SK-N-SH (cell line): ENCODE results near the gene TMEM243. TPM values are rescaled to one million over a fixed set of nuclear protein-coding genes. Genes with fewer than 3 reads are reported as not detected.
"Not testable (repeated sequence)": the region's sequence is repeated elsewhere in the genome, so short reads cannot be mapped to it uniquely, and the experiment has no call there.

Experiments
- CTCF ChIA-PET: fragments of 300-600, 350-600 bp; formaldehyde crosslinking; extraction: SDS; loops from one replicate; lab custom pipeline; 2021; lab: Yijun Ruan, JAX
- POLR2A ChIA-PET: fragments of 350-600 bp; sonication (Branson Sonifier 250); formaldehyde crosslinking; extraction: SDS; loops from one replicate; lab custom pipeline; 2020; ENCODE audit warnings: antibody characterized with exemption, inconsistent platforms; lab: Yijun Ruan, JAX
- DNase-seq: peaks from one replicate; pipeline ENCODE4 v3.0.0; 2012
- H2AFZ ChIP-seq: fragments of 200-600 bp; sonication (generic); 2 replicates; pipeline ENCODE4 v1.8.1; 2016; ENCODE audit warnings: antibody characterized with exemption, mild to moderate bottlenecking, low read depth
- H3F3A ChIP-seq: fragments of 200-600 bp; sonication (generic); replicated peaks from 2 replicates; pipeline ENCODE3; 2016; ENCODE audit warnings: antibody characterized with exemption, mild to moderate bottlenecking; ENCODE audit not compliant: insufficient read depth
- H3K27ac ChIP-seq, 2 experiments: fragments of 200-500 bp in 1 of 2; fragments of 200-600 bp in 1 of 2; sonication (Bioruptor generic) in 1 of 2; sonication (generic), shearing (Covaris generic) in 1 of 2; 2 replicates each; pipeline versions ENCODE4 v1.5.1 to v1.6.1; 2014 to 2016; ENCODE audit warnings: low read depth in 2 of 2, inconsistent platforms in 1 of 2, low read length in 1 of 2, mild to moderate bottlenecking in 1 of 2, mixed read lengths in 1 of 2
- H3K27me3 ChIP-seq: fragments of 200-600 bp; sonication (generic), shearing (Covaris generic); 2 replicates; pipeline ENCODE4 v1.6.1; 2016; ENCODE audit warnings: mixed run types; ENCODE audit not compliant: insufficient read depth
- H3K36me3 ChIP-seq, 2 experiments: fragments of 200-500 bp in 1 of 2; fragments of 200-600 bp in 1 of 2; sonication (Bioruptor generic) in 1 of 2; sonication (generic) in 1 of 2; replicated peaks in 1 of 2; 2 replicates each; pipeline versions ENCODE3 to v1.5.1; 2014 to 2016; ENCODE audit warnings: low read length in 1 of 2, mild to moderate bottlenecking in 1 of 2; ENCODE audit not compliant: insufficient read depth in 2 of 2, control insufficient read depth in 1 of 2
- H3K4me1 ChIP-seq, 2 experiments: fragments of 200-500 bp in 1 of 2; fragments of 200-600 bp in 1 of 2; sonication (Bioruptor generic) in 1 of 2; sonication (generic), shearing (Covaris generic) in 1 of 2; 2 replicates each; pipeline versions ENCODE4 v1.5.1 to v1.6.1; 2014 to 2016; ENCODE audit warnings: low read depth in 1 of 2, low read length in 1 of 2, mixed run types in 1 of 2; ENCODE audit not compliant: insufficient read depth in 2 of 2, control insufficient read depth in 1 of 2
- H3K4me2 ChIP-seq: fragments of 200-600 bp; sonication (generic), shearing (Covaris generic); 2 replicates; pipeline ENCODE4 v1.6.1; 2017; ENCODE audit warnings: mixed run types
- H3K4me3 ChIP-seq, 2 experiments: fragments of 200-500 bp in 1 of 2; fragments of 200-600 bp in 1 of 2; sonication (Bioruptor generic) in 1 of 2; sonication (generic), shearing (Covaris generic) in 1 of 2; 2 replicates each; pipeline versions ENCODE4 v1.5.1 to v1.8.1; 2014 to 2016; ENCODE audit warnings: low read depth in 2 of 2, inconsistent platforms in 1 of 2, low read length in 1 of 2, mild to moderate bottlenecking in 1 of 2, mixed read lengths in 1 of 2, moderate library complexity in 1 of 2
- H3K79me2 ChIP-seq: fragments of 200-600 bp; sonication (generic); 2 replicates; pipeline ENCODE4 v1.8.1; 2017; ENCODE audit warnings: mild to moderate bottlenecking; ENCODE audit not compliant: insufficient read depth
- H3K9ac ChIP-seq: fragments of 200-600 bp; sonication (generic); 2 replicates; pipeline ENCODE4 v1.6.1; 2017; ENCODE audit warnings: mixed run types
- H3K9me2 ChIP-seq: fragments of 200-600 bp; sonication (generic); 2 replicates; pipeline ENCODE4 v1.6.1; 2017; ENCODE audit warnings: mixed run types
- H3K9me3 ChIP-seq: fragments of 200-600 bp; sonication (generic); 2 replicates; pipeline ENCODE4 v1.6.1; 2017; ENCODE audit warnings: mixed run types, mild to moderate bottlenecking, moderate library complexity
- H4K20me1 ChIP-seq: fragments of 200-600 bp; sonication (generic); 2 replicates; pipeline ENCODE4 v1.6.1; 2017; ENCODE audit warnings: mild to moderate bottlenecking, mixed run types; ENCODE audit not compliant: insufficient read depth
- EP300 ChIP-seq, 2 experiments: IDR thresholded peaks; 2 replicates each; pipeline versions ENCODE4 v1.4.0 to v1.6.1; 2012; ENCODE audit warnings: borderline replicate concordance in 1 of 2, low read depth in 1 of 2, low read length in 1 of 2
- EZH2phosphoT487 ChIP-seq: fragments of 200-600 bp; sonication (generic); IDR thresholded peaks from 2 replicates; pipeline ENCODE4 v1.6.1; 2017; ENCODE audit warnings: low read depth, mixed run types, mild to moderate bottlenecking, antibody characterized with exemption, moderate library complexity, borderline replicate concordance
- FOSL2 ChIP-seq: IDR thresholded peaks from 2 replicates; pipeline ENCODE4 v1.4.0; 2012; ENCODE audit warnings: low read depth, mild to moderate bottlenecking, moderate library complexity, borderline replicate concordance
- MXI1 ChIP-seq: IDR thresholded peaks from 2 replicates; pipeline ENCODE4 v1.6.1; 2012; ENCODE audit warnings: mild to moderate bottlenecking, low read depth, low read length, improper control_type of control experiment
- NRF1 ChIP-seq: IDR thresholded peaks from 2 replicates; pipeline ENCODE4 v1.6.1; 2012; ENCODE audit warnings: low read depth, mild to moderate bottlenecking, low read length
- RAD21 ChIP-seq: IDR thresholded peaks from 2 replicates; pipeline ENCODE4 v1.6.1; 2012; ENCODE audit warnings: mild to moderate bottlenecking, low read length
- REST ChIP-seq: IDR thresholded peaks from 2 replicates; pipeline ENCODE4 v1.6.1; 2012; ENCODE audit warnings: mild to moderate bottlenecking, low read depth, low read length, moderate library complexity
- RFX5 ChIP-seq: IDR thresholded peaks from 2 replicates; pipeline ENCODE4 v1.6.1; 2012; ENCODE audit warnings: mild to moderate bottlenecking, improper control_type of control experiment, low read length
- TEAD4 ChIP-seq: IDR thresholded peaks from 2 replicates; pipeline ENCODE4 v1.4.0; 2012; ENCODE audit warnings: mild to moderate bottlenecking, borderline replicate concordance; ENCODE audit not compliant: insufficient read depth
- YY1 ChIP-seq: IDR thresholded peaks from 2 replicates; pipeline ENCODE4 v1.4.0; 2012; ENCODE audit warnings: low read depth, mild to moderate bottlenecking
- WGBS: methylation state at CpG from one replicate; pipeline ENCODE4 v1.1.6; 2017; ENCODE audit warnings: low lambda C conversion rate; 5-methylcytosine and 5-hydroxymethylcytosine counted together
- polyA plus RNA-seq, 3 experiments: library from polyadenylated mRNA; depleted of rRNA; stranded (reverse); fragments of >200 nt; gene quantifications; 2 replicates each; pipeline ENCODE4 v1.2.3, GENCODE V29; 2012
- TF ChIP-seq, protein P1 (sequence below): fragments of 150-350 bp; IDR thresholded peaks from 2 replicates; pipeline ENCODE4 v1.6.1; 2017; ENCODE audit warnings: antibody characterized with exemption, low read length, low read depth, borderline replicate concordance
- TF ChIP-seq, protein P2 (sequence below): IDR thresholded peaks from 2 replicates; pipeline ENCODE4 v1.4.0; 2012; ENCODE audit warnings: low read depth
- TF ChIP-seq, protein P3 (sequence below): fragments of 200-600 bp; sonication (generic); IDR thresholded peaks from 2 replicates; pipeline ENCODE4 v1.6.1; 2017; ENCODE audit warnings: antibody characterized with exemption, mild to moderate bottlenecking, moderate library complexity

TMEM243 gene
- polyA plus RNA-seq, 1 of the 3 experiments (the other 2 are of a cell fraction) = 31.1 TPM

GRCh38 chr7:87206361-87206760, 13.2 kb downstream of the TMEM243 start (continued):
- TF ChIP-seq REST (no peak), FOSL2 (peak; percentile 67; the same call in 1 of the 2 replicates), EZH2phosphoT487 (no peak)
- TF ChIP-seq, all 33 proteins: peak for 3

GRCh38 chr7:87205701-87206100, 13.8 kb downstream of the TMEM243 start:
- H3K9ac ChIP-seq, H3K9me3 ChIP-seq, POLR2A ChIA-PET, H3K27me3 ChIP-seq, H3K9me2 ChIP-seq, H3K4me1 ChIP-seq, H2AFZ ChIP-seq, DNase-seq, CTCF ChIA-PET, H3K4me3 ChIP-seq, H3K4me2 ChIP-seq, H3K27ac ChIP-seq, H4K20me1 ChIP-seq: not testable (repeated sequence)
- peaks cover 62% of the 10 kb centered on the region for H3K79me2 ChIP-seq
- 89% methylated on average over 3 of the region's 3 CpGs for WGBS
- H3K36me3 ChIP-seq = peaks cover 21 to 26% of the 10 kb centered on the region in 2 experiments
- H3F3A ChIP-seq = peaks cover 22% of the 10 kb centered on the region

- no peak for TF ChIP-seq RFX5
- no peak for TF ChIP-seq EP300 (IDR thresholded peaks at IDR 0.05; ENCODE audit: borderline replicate concordance in 1 of 2, low read depth in 1 of 2, low read length in 1 of 2)
- TF ChIP-seq, protein P1, sequence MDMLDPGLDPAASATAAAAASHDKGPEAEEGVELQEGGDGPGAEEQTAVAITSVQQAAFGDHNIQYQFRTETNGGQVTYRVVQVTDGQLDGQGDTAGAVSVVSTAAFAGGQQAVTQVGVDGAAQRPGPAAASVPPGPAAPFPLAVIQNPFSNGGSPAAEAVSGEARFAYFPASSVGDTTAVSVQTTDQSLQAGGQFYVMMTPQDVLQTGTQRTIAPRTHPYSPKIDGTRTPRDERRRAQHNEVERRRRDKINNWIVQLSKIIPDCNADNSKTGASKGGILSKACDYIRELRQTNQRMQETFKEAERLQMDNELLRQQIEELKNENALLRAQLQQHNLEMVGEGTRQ = no peak
- no peak for TF ChIP-seq NRF1
- no peak for TF ChIP-seq MXI1
- TF ChIP-seq, protein P2, sequence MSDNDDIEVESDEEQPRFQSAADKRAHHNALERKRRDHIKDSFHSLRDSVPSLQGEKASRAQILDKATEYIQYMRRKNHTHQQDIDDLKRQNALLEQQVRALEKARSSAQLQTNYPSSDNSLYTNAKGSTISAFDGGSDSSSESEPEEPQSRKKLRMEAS = no peak
- TF ChIP-seq YY1 = no peak
- TF ChIP-seq, protein P3, sequence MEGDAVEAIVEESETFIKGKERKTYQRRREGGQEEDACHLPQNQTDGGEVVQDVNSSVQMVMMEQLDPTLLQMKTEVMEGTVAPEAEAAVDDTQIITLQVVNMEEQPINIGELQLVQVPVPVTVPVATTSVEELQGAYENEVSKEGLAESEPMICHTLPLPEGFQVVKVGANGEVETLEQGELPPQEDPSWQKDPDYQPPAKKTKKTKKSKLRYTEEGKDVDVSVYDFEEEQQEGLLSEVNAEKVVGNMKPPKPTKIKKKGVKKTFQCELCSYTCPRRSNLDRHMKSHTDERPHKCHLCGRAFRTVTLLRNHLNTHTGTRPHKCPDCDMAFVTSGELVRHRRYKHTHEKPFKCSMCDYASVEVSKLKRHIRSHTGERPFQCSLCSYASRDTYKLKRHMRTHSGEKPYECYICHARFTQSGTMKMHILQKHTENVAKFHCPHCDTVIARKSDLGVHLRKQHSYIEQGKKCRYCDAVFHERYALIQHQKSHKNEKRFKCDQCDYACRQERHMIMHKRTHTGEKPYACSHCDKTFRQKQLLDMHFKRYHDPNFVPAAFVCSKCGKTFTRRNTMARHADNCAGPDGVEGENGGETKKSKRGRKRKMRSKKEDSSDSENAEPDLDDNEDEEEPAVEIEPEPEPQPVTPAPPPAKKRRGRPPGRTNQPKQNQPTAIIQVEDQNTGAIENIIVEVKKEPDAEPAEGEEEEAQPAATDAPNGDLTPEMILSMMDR = no peak
- TF ChIP-seq TEAD4 = no peak
- TF ChIP-seq RAD21 = no peak
- peaks cover 29 to 33% of the 10 kb centered on the region in 2 experiments for H3K36me3 ChIP-seq
- H3K27ac ChIP-seq = no peak overlapping the region
- 67% methylated on average over 3 of the region's 3 CpGs for WGBS
- no peaks in the 10 kb centered on the region for H3K9me2 ChIP-seq
- peaks cover 10% of the 10 kb centered on the region; the same call in 1 of the 2 replicates for H4K20me1 ChIP-seq
- DNase-seq = no peak
- no peak overlapping the region for H3K9ac ChIP-seq
- H3K79me2 ChIP-seq = peaks cover 66% of the 10 kb centered on the region
- H3K27me3 ChIP-seq = no peaks in the 10 kb centered on the region
- H3F3A ChIP-seq = peaks cover 24% of the 10 kb centered on the region
- H2AFZ ChIP-seq = no peak overlapping the region
- H3K4me3 ChIP-seq = no peak overlapping the region
- CTCF ChIA-PET = interaction anchor here (0.8 to 1.0 kb wide), 2 partner anchors 15 to 144 kb away, joined by 3 to 4 read pairs; partner anchors contain the start of gene TMEM243
- POLR2A ChIA-PET = interaction anchor here (1.2 kb wide), 1 partner anchor 9 kb away, joined by 3 read pairs; no protein-coding TSS in a partner anchor
- H3K4me2 ChIP-seq = no peak overlapping the region
- no peaks in the 10 kb centered on the region; a peak in 1 of 4 replicates for H3K4me1 ChIP-seq
- H3K9me3 ChIP-seq = peaks cover 6% of the 10 kb centered on the region; the same call in 1 of the 2 replicates
These were observed 14.6 kb downstream of the TMEM243 start for GRCh38 chr7:87204933-87205332.

GRCh38 chr7:87203929-87204328, 15.6 kb downstream of the TMEM243 start:
- POLR2A ChIA-PET = interaction anchor here (1.2 to 1.5 kb wide), 2 partner anchors 10 to 16 kb away, joined by 3 to 5 read pairs; partner anchors contain the start of gene TMEM243
- Histone ChIP-seq H3K36me3 (peaks cover 39 to 42% of the 10 kb centered on the region in 2 experiments), H3F3A (peaks cover 24% of the 10 kb centered on the region), H3K79me2 (peaks cover 70% of the 10 kb centered on the region)
- H3K27me3 ChIP-seq, H3K4me3 ChIP-seq, DNase-seq, H3K9me3 ChIP-seq, H2AFZ ChIP-seq, H3K9ac ChIP-seq, H3K27ac ChIP-seq, H4K20me1 ChIP-seq, H3K4me1 ChIP-seq, H3K4me2 ChIP-seq, H3K9me2 ChIP-seq: not testable (repeated sequence)
- 90% methylated on average over 4 of the region's 4 CpGs for WGBS
- CTCF ChIA-PET = interaction anchor here (0.8 to 1.3 kb wide), 5 partner anchors 14 to 52 kb away, joined by 3 to 4 read pairs (median 3); partner anchors contain the start of genes DMTF1 and TMEM243
